ENCODE measurements around the gene LHPP.

LHPP gene

GRCh38 chr10:124636271-124636995, 174.8 kb downstream of the LHPP start:
- TF ChIP-seq CTCF (IDR thresholded peaks at IDR 0.05; ENCODE audit: insufficient read depth, low read depth, low read length, missing control alignments), result no peak
- DNase-seq (ENCODE audit: low read depth), result no peak
- H3K4me3 ChIP-seq (ENCODE audit: low read length), result no peak overlapping the region

DNA sequence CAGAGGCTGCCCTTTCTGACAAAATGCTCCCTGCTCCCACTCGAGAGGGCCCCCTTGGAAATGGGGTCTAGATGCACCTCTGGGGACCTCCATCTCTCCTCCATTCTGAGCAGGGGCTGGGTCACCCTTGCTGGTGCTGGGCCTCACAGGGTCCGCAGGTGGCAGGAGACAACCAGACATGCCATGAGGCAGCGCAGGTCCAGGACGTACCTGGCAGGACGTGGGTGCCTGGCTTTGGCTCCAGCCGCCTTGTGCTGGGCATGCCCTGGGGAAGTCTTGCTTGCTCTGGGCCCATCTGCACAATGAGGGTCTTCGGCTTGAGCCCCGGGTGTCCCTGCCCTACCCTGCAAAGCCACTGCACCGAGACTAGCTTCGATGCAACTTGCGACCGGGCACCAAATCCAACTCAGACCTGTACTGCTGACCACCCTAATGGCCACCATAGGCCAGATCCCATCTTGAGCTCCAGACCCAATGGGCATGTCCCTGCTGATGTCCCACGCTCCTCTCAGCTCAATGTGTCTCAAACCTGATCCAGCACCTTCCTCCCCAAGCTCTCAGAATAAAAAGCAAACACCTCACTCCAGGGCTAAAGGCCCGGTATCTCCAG, 175.6 kb downstream of the LHPP start:
- no peak for DNase-seq (ENCODE audit: low read depth)
- no peak overlapping the region for H3K4me3 ChIP-seq (ENCODE audit: low read length)
- no peak for TF ChIP-seq CTCF (IDR thresholded peaks at IDR 0.05; ENCODE audit: insufficient read depth, low read depth, low read length, missing control alignments)

DNA sequence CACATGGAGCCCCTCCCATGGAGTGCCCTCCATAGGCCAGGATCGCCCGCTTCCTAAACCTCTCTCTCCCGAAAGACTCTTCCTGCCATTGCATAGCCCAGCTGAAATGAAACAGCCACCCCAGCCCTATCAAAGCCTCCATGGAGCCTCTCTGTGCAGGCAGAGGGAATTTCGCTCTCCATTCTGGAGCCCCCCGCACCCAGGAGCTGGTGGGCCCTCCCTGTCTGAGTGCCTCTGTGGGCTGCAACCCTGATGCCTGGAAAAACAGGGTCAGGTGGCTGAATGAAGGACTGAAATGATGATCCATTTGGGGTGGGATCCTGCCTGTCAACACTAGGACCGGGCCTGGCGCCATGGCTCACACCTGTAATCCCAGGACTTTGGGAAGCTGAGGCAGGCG, 176.1 kb downstream of the LHPP start:
- H3K4me3 ChIP-seq (ENCODE audit: low read length), result no peak overlapping the region
- TF ChIP-seq CTCF (IDR thresholded peaks at IDR 0.05; ENCODE audit: insufficient read depth, low read depth, low read length, missing control alignments), result no peak
- no peak for DNase-seq (ENCODE audit: low read depth)

DNA sequence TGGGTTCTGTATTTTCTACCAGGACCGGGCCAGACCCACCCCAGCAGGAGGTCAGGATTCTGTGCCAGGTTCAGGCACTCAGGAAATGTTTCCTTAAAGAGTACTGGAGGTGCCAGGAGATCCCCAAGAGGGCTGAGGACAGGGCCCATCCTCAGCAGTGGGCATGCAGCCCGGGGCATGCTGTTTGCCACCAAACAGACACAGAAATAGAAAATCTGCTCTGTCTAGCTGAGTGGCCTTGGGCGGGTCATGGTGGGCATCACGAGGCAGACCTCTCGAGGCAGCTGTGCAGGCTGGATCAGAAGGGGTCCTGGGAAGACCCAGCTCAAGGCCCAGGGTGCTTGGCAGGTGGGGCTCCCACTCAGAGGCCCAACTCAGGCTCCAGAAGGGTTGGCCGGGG, 177.6 kb downstream of the LHPP start:
- no peak overlapping the region for H3K4me3 ChIP-seq (ENCODE audit: low read length)
- no peak for DNase-seq (ENCODE audit: low read depth)
- TF ChIP-seq CTCF (IDR thresholded peaks at IDR 0.05; ENCODE audit: insufficient read depth, low read depth, low read length, missing control alignments), result no peak

GRCh38 chr10:124639646-124640045, 178.0 kb downstream of the LHPP start:
- H3K4me3 ChIP-seq (ENCODE audit: low read length), result no peak overlapping the region
- DNase-seq (ENCODE audit: low read depth), result no peak
- TF ChIP-seq CTCF (IDR thresholded peaks at IDR 0.05; ENCODE audit: insufficient read depth, low read depth, low read length, missing control alignments), result no peak

DNA sequence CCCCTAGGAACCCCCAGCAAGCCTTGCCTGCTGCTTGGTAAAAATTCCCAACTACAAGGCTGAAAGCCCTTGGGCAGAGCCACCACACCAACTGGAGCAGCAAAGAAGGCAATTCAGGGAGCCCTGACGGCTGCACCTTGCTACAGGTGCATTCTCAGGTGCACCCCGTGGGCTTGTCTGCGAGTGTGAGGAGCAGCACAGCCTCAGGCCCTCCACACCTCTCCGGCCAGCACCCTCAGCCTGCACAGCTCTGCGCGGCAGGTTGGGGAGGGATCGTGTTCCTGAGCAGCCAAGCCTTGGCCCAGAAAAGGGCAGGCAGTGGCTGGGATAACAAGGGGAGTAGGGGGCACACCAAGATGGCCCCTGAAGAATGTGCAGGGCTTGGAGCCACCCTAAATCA, 178.4 kb downstream of the LHPP start:
- no peak for TF ChIP-seq CTCF (IDR thresholded peaks at IDR 0.05; ENCODE audit: insufficient read depth, low read depth, low read length, missing control alignments)
- no peak overlapping the region for H3K4me3 ChIP-seq (ENCODE audit: low read length)
- DNase-seq (ENCODE audit: low read depth), result no peak
